ENCODE results near the gene MAN1A2.

DNA sequence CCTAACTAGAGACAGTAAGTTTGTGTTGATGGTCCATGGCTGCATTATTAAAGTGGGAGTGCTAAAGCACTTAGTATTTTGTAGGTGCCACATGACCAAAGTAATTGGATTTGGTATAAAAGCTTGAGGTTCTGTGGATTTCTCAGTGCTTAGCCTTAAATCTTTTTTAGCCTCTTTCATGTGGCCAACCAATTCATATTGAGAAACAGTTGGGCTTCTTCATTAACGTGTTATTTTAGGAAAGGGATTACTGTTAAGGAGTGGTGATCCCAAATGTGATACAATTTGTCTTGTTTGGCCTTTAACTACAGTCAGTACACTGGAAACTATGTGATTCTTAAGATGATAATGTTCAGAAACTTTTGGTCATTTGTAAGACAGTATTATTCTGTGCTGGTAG is 25.5 kb downstream of the MAN1A2 start:
- TF ChIP-seq, protein P1, sequence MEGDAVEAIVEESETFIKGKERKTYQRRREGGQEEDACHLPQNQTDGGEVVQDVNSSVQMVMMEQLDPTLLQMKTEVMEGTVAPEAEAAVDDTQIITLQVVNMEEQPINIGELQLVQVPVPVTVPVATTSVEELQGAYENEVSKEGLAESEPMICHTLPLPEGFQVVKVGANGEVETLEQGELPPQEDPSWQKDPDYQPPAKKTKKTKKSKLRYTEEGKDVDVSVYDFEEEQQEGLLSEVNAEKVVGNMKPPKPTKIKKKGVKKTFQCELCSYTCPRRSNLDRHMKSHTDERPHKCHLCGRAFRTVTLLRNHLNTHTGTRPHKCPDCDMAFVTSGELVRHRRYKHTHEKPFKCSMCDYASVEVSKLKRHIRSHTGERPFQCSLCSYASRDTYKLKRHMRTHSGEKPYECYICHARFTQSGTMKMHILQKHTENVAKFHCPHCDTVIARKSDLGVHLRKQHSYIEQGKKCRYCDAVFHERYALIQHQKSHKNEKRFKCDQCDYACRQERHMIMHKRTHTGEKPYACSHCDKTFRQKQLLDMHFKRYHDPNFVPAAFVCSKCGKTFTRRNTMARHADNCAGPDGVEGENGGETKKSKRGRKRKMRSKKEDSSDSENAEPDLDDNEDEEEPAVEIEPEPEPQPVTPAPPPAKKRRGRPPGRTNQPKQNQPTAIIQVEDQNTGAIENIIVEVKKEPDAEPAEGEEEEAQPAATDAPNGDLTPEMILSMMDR (IDR thresholded peaks at IDR 0.05), result no peak
- TF ChIP-seq POLR2AphosphoS5 (IDR thresholded peaks at IDR 0.05; ENCODE audit: insufficient read depth in 1 of 2, low read depth in 1 of 2) (no peak), POLR2A (IDR thresholded peaks at IDR 0.05) (no peak)

Measured in vagina (tissue), 2 donors.